CD14-positive monocyte (primary cell): ENCODE measurements around the gene ULK4. TPM values are rescaled to one million over a fixed set of nuclear protein-coding genes. Genes with fewer than 3 reads are reported as not detected.

Experiments
- DNase-seq, 3 donors: peaks; one replicate each; pipeline ENCODE4 v3.0.0-alpha.2; 2011 to 2022
- H2AFZ ChIP-seq: 2 replicates; pipeline ENCODE4 v1.6.0; 2012; ENCODE audit warnings: mild to moderate bottlenecking, low read depth, low read length, inconsistent platforms; ENCODE audit not compliant: insufficient read depth, poor library complexity, severe bottlenecking
- H3K27ac ChIP-seq, 2 donors: 1 replicate in 1 of 2; 2 replicates in 1 of 2; pipeline ENCODE4 v1.5.1; 2012 to 2013; ENCODE audit warnings: low read length in 2 of 2, control low read depth in 1 of 2, inconsistent platforms in 1 of 2, low read depth in 1 of 2, mild to moderate bottlenecking in 1 of 2
- H3K27me3 ChIP-seq, 2 donors: one replicate each; pipeline versions ENCODE4 v1.6.0 to v1.6.1; 2011 to 2013; ENCODE audit warnings: low read length in 2 of 2; ENCODE audit not compliant: control insufficient read depth in 2 of 2, insufficient read depth in 2 of 2
- H3K36me3 ChIP-seq, 2 donors: replicated peaks in 1 of 2; 1 replicate in 1 of 2; 2 replicates in 1 of 2; pipeline versions ENCODE4 v1.5.1 to v1.6.1; 2012 to 2013; ENCODE audit warnings: low read length in 2 of 2, control low read depth in 1 of 2, inconsistent platforms in 1 of 2, mild to moderate bottlenecking in 1 of 2; ENCODE audit not compliant: insufficient read depth in 2 of 2, control insufficient read depth in 1 of 2
- H3K4me1 ChIP-seq, 2 donors: 1 replicate in 1 of 2; 2 replicates in 1 of 2; pipeline versions ENCODE4 v1.5.1 to v1.6.1; 2012 to 2013; ENCODE audit warnings: low read length in 2 of 2, control low read depth in 1 of 2, inconsistent platforms in 1 of 2, mild to moderate bottlenecking in 1 of 2, moderate library complexity in 1 of 2; ENCODE audit not compliant: insufficient read depth in 2 of 2, control insufficient read depth in 1 of 2
- H3K4me2 ChIP-seq: replicated peaks from 2 replicates; pipeline ENCODE3; 2012; ENCODE audit warnings: low read length, moderate library complexity, mild to moderate bottlenecking; ENCODE audit not compliant: poor library complexity, severe bottlenecking; ENCODE audit errors: extremely low read depth
- H3K4me3 ChIP-seq, 3 experiments: fragments of 200-600 bp in 1 of 3; sonication (generic) in 1 of 3; replicated peaks in 1 of 3; 1 replicate in 2 of 3; 2 replicates in 1 of 3; pipeline ENCODE4 v1.5.1; 2011 to 2013; ENCODE audit warnings: low read length in 3 of 3, mild to moderate bottlenecking in 3 of 3, control low read depth in 2 of 3, low read depth in 2 of 3, inconsistent platforms in 1 of 3, moderate library complexity in 1 of 3
- H3K79me2 ChIP-seq: 2 replicates; pipeline ENCODE4 v1.6.0; 2012; ENCODE audit warnings: mild to moderate bottlenecking, control low read depth, inconsistent platforms, low read length, moderate library complexity; ENCODE audit not compliant: insufficient read depth
- H3K9ac ChIP-seq: 2 replicates; pipeline ENCODE4 v1.6.0; 2017; ENCODE audit warnings: low read length, mild to moderate bottlenecking; ENCODE audit not compliant: insufficient read depth, poor library complexity, severe bottlenecking
- H3K9me3 ChIP-seq, 2 donors: replicated peaks in 1 of 2; 1 replicate in 1 of 2; 2 replicates in 1 of 2; pipeline versions ENCODE4 v1.5.1 to v1.6.1; 2012 to 2013; ENCODE audit warnings: low read length in 2 of 2, control low read depth in 1 of 2; ENCODE audit not compliant: control insufficient read depth in 1 of 2, insufficient read depth in 1 of 2
- H4K20me1 ChIP-seq: 2 replicates; pipeline ENCODE4 v1.6.0; 2012; ENCODE audit warnings: mild to moderate bottlenecking, low read length, control low read depth, moderate library complexity; ENCODE audit not compliant: insufficient read depth
- H3K27ac Mint-ChIP-seq, 7 donors: one replicate each; pipeline ENCODE4 v1.8.0; 2020; ENCODE audit warnings: mild to moderate bottlenecking in 7 of 7, mixed read lengths in 7 of 7, moderate library complexity in 6 of 7, inconsistent platforms in 2 of 7
- H3K27me3 Mint-ChIP-seq, 3 donors: one replicate each; pipeline ENCODE4 v1.8.0; 2021 to 2022; ENCODE audit warnings: low read depth in 3 of 3, mild to moderate bottlenecking in 3 of 3, mixed read lengths in 3 of 3, moderate library complexity in 3 of 3, inconsistent platforms in 1 of 3
- H3K36me3 Mint-ChIP-seq, 2 donors: one replicate each; pipeline ENCODE4 v1.8.0; 2020; ENCODE audit warnings: mixed read lengths in 2 of 2, inconsistent platforms in 1 of 2, mild to moderate bottlenecking in 1 of 2
- H3K4me1 Mint-ChIP-seq: one replicate; pipeline ENCODE4 v1.8.0; 2020; ENCODE audit warnings: mild to moderate bottlenecking, mixed read lengths
- H3K4me3 Mint-ChIP-seq, 2 donors: one replicate each; pipeline ENCODE4 v1.8.0; 2020; ENCODE audit warnings: mild to moderate bottlenecking in 2 of 2, mixed read lengths in 2 of 2, moderate library complexity in 1 of 2
- H3K9me3 Mint-ChIP-seq, 7 donors: one replicate each; pipeline ENCODE4 v1.8.0; 2020 to 2022; ENCODE audit warnings: mixed read lengths in 7 of 7, mild to moderate bottlenecking in 6 of 7, moderate library complexity in 6 of 7, inconsistent platforms in 2 of 7
- WGBS: methylation state at CpG from one replicate; pipeline ENCODE4 v1.1.5; 2013; ENCODE audit warnings: missing lambda C conversion rate; ENCODE audit not compliant: insufficient coverage; 5-methylcytosine and 5-hydroxymethylcytosine counted together
- intact Hi-C, 2 donors: fragments of 100-400 bp; cut with micrococcal nuclease; formaldehyde crosslinking; loops; one replicate each; pipeline versions ENCODE4 v1.15.0 to v1.15.1; 2023
- polyA plus RNA-seq, 3 donors: library from polyadenylated mRNA; depleted of rRNA in 1 of 3; unstranded in 2 of 3; stranded (reverse) in 1 of 3; fragments of 300-500 nt in 2 of 3; fragments of >200 nt in 1 of 3; fragmentation: Illumina TruSeq in 2 of 3; gene quantifications; 1 replicate in 2 of 3; 2 replicates in 1 of 3; pipeline ENCODE4 v1.2.3, GENCODE V29; 2012 to 2021
- TF ChIP-seq, protein P1 (sequence below): fragments of 200-600 bp; IDR thresholded peaks from one replicate; pipeline ENCODE4 v1.8.0; 2022; ENCODE audit warnings: antibody characterized with exemption, mild to moderate bottlenecking

The ULK4 gene
- polyA plus RNA-seq, 3 donors, result 6.7 to 14.0 (median 11.8) TPM

- Histone ChIP-seq H4K20me1 (no peaks in the 10 kb centered on the region), H3K4me3 (no peak overlapping the region), H3K27ac (no peak overlapping the region), H3K4me1 (peaks cover 6 to 9% of the 10 kb centered on the region in 2 donors), H3K79me2 (no peaks in the 10 kb centered on the region), H3K36me3 (no peaks in the 10 kb centered on the region), H2AFZ (no peak overlapping the region), H3K27me3 (no peaks in the 10 kb centered on the region), H3K9ac (no peak overlapping the region), H3K9me3 (no peaks in the 10 kb centered on the region), H3K4me2 (no peak overlapping the region)
- WGBS, result 93% methylated on average over 2 of the region's 6 CpGs
- DNase-seq, result no peak
- Mint-ChIP-seq H3K27me3 (no peaks in the 10 kb centered on the region), H3K27ac (peak overlapping the region in 1 of 7 donors; percentile 54), H3K9me3 (peaks cover 0 to 2% (median 0%) of the 10 kb centered on the region in 7 donors), H3K4me1 (peaks cover 9% of the 10 kb centered on the region), H3K36me3 (no peaks in the 10 kb centered on the region), H3K4me3 (no peak overlapping the region)
- TF ChIP-seq, protein P1, sequence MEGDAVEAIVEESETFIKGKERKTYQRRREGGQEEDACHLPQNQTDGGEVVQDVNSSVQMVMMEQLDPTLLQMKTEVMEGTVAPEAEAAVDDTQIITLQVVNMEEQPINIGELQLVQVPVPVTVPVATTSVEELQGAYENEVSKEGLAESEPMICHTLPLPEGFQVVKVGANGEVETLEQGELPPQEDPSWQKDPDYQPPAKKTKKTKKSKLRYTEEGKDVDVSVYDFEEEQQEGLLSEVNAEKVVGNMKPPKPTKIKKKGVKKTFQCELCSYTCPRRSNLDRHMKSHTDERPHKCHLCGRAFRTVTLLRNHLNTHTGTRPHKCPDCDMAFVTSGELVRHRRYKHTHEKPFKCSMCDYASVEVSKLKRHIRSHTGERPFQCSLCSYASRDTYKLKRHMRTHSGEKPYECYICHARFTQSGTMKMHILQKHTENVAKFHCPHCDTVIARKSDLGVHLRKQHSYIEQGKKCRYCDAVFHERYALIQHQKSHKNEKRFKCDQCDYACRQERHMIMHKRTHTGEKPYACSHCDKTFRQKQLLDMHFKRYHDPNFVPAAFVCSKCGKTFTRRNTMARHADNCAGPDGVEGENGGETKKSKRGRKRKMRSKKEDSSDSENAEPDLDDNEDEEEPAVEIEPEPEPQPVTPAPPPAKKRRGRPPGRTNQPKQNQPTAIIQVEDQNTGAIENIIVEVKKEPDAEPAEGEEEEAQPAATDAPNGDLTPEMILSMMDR, result no peak
- intact Hi-C loops, result loop anchor here in 1 of 2 donors (10.0 kb wide), 2 partner anchors 1511 to 1651 kb away; partner anchors contain the start of gene RPL14
These were observed 4.3 kb upstream of the ULK4 start for GRCh38 chr3:41966206-41966605.

DNA sequence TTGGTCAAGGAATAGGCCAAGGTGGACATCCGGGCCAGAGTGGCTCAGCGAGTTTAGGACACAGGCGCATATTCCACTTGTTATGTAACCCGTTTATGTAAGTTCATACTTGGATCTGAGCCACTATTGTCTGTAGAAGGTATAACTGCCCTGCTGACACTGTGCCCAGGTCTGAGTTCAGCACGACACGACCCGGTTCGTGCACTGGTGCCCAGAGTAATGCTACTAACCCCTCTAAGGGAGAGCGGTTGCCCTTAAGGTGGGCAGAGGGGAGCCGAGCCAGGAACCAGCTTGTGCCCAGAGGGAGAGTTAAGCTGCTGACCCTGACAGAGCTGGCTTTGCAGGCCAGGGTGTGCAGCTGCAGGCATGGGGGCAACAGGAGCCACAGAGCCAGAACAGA is 1.9 kb upstream of the ULK4 start:
- H3K27me3 Mint-ChIP-seq, result no peaks in the 10 kb centered on the region
- peaks cover 17% of the 10 kb centered on the region for H3K4me1 Mint-ChIP-seq
- TF ChIP-seq, protein P1, result no peak

More for the DNA sequence above, 1.9 kb upstream of the ULK4 start:
- Histone ChIP-seq H4K20me1 (no peaks in the 10 kb centered on the region), H2AFZ (peak overlapping the region; percentile 36), H3K4me3 (no peak overlapping the region), H3K79me2 (peaks cover 6% of the 10 kb centered on the region), H3K9ac (no peak overlapping the region), H3K9me3 (no peaks in the 10 kb centered on the region), H3K27ac (no peak overlapping the region), H3K4me2 (no peak overlapping the region), H3K27me3 (no peaks in the 10 kb centered on the region), H3K36me3 (no peaks in the 10 kb centered on the region), H3K4me1 (peaks cover 13 to 18% of the 10 kb centered on the region in 2 donors)
- intact Hi-C loops, result loop anchor here (2.0 to 10.0 kb wide), 4 partner anchors 48 to 1649 kb away; partner anchors contain the start of gene RPL14 (in 1 of the 2)
- Mint-ChIP-seq H3K4me3 (no peak overlapping the region), H3K9me3 (peaks cover 0 to 2% (median 0%) of the 10 kb centered on the region in 7 donors), H3K36me3 (no peaks in the 10 kb centered on the region), H3K27ac (no peak overlapping the region)
- WGBS, result 100% methylated on average over 4 of the region's 10 CpGs
- DNase-seq, result no peak
